HEK293 (cell line): Measurements from ENCODE around the gene EBI3.
"Not testable (repeated sequence)": the region's sequence is repeated elsewhere in the genome, so short reads cannot be mapped to it uniquely, and the experiment has no call there.

Experiments
- CTCF ChIA-PET: fragments of 350-600 bp; formaldehyde crosslinking; extraction: SDS; loops from one replicate; lab custom pipeline; 2021; ENCODE audit warnings: antibody characterized with exemption; lab: Yijun Ruan, JAX
- POLR2A ChIA-PET: fragments of 300-600 bp; formaldehyde crosslinking; extraction: SDS; loops from one replicate; lab custom pipeline; 2020; ENCODE audit warnings: antibody characterized with exemption, inconsistent platforms; lab: Yijun Ruan, JAX
- H3K27ac ChIP-seq: fragments of 200-500 bp; sonication (Bioruptor generic); 2 replicates; pipeline ENCODE4 v1.5.1; 2014; ENCODE audit warnings: low read depth, low read length, control low read depth, inconsistent platforms; ENCODE audit errors: extremely low read depth
- H3K36me3 ChIP-seq, 2 experiments: fragments of 200-500 bp in 1 of 2; sonication (Bioruptor generic) in 1 of 2; 1 replicate in 1 of 2; 2 replicates in 1 of 2; pipeline ENCODE4 v1.5.1; 2014 to 2017; ENCODE audit warnings: inconsistent platforms in 2 of 2, low read length in 2 of 2; ENCODE audit not compliant: control insufficient read depth in 2 of 2, insufficient read depth in 1 of 2
- H3K4me1 ChIP-seq: fragments of 200-500 bp; sonication (Bioruptor generic); 2 replicates; pipeline ENCODE4 v1.5.1; 2014; ENCODE audit warnings: mild to moderate bottlenecking, low read length, inconsistent platforms; ENCODE audit not compliant: control insufficient read depth, insufficient read depth
- H3K4me3 ChIP-seq: 2 replicates; pipeline ENCODE4 v1.5.1; 2011; ENCODE audit warnings: low read depth, mild to moderate bottlenecking, control low read depth, low read length, moderate library complexity
- H3K9me3 ChIP-seq: fragments of 200-500 bp; sonication (Bioruptor generic); 2 replicates; pipeline ENCODE4 v1.5.1; 2014; ENCODE audit warnings: low read depth, low read length, inconsistent platforms; ENCODE audit not compliant: control insufficient read depth, insufficient read depth
- GLI2 ChIP-seq: fragments of 450-650 bp; formaldehyde crosslinking; IDR thresholded peaks from 2 replicates; pipeline ENCODE4; 2017; ENCODE audit warnings: missing biosample characterization, missing genetic modification characterization, low read depth, borderline replicate concordance
- GLIS1 ChIP-seq: fragments of 450-650 bp; formaldehyde crosslinking; IDR thresholded peaks from 2 replicates; pipeline ENCODE4 v1.5.1; 2016; ENCODE audit warnings: missing biosample characterization, missing genetic modification characterization
- GLIS2 ChIP-seq: fragments of 450-650 bp; formaldehyde crosslinking; IDR thresholded peaks from 2 replicates; pipeline ENCODE4 v1.5.1; 2016; ENCODE audit warnings: missing biosample characterization, missing genetic modification characterization
- HOXA7 ChIP-seq: sonication (generic); formaldehyde crosslinking; IDR thresholded peaks from 2 replicates; pipeline ENCODE4 v1.8.1; 2022; ENCODE audit warnings: missing genetic modification reagents, borderline replicate concordance
- KLF7 ChIP-seq: fragments of 450-650 bp; formaldehyde crosslinking; IDR thresholded peaks from 2 replicates; pipeline ENCODE4 v1.5.1; 2016; ENCODE audit warnings: missing biosample characterization, missing genetic modification characterization, borderline replicate concordance
- MZF1 ChIP-seq: fragments of 450-650 bp; formaldehyde crosslinking; IDR thresholded peaks from 2 replicates; pipeline ENCODE4 v1.5.1; 2017; ENCODE audit warnings: missing biosample characterization, missing genetic modification characterization, borderline replicate concordance
- SALL2 ChIP-seq: fragments of 450-650 bp; formaldehyde crosslinking; IDR thresholded peaks from 2 replicates; pipeline ENCODE4 v1.5.0; 2017; ENCODE audit warnings: missing biosample characterization, mild to moderate bottlenecking, missing genetic modification characterization, borderline replicate concordance
- TCF7L2 ChIP-seq: IDR thresholded peaks from 2 replicates; pipeline ENCODE4 v1.6.1; 2011; ENCODE audit warnings: low read depth, mild to moderate bottlenecking, inconsistent platforms, low read length, moderate library complexity, borderline replicate concordance
- YY1 ChIP-seq: fragments of 450-650 bp; formaldehyde crosslinking; IDR thresholded peaks from 2 replicates; pipeline ENCODE4 v1.5.1; 2018; ENCODE audit warnings: missing biosample characterization, missing genetic modification characterization
- ZFP37 ChIP-seq: fragments of 450-650 bp; formaldehyde crosslinking; IDR thresholded peaks from 2 replicates; pipeline ENCODE4 v1.5.1; 2016; ENCODE audit warnings: missing biosample characterization, missing genetic modification characterization
- ZNF121 ChIP-seq: fragments of 450-650 bp; formaldehyde crosslinking; IDR thresholded peaks from 2 replicates; pipeline ENCODE4 v1.5.1; 2016; ENCODE audit warnings: missing biosample characterization, missing genetic modification characterization
- ZNF148 ChIP-seq: fragments of 450-650 bp; formaldehyde crosslinking; IDR thresholded peaks from 2 replicates; pipeline ENCODE4 v1.5.0; 2017; ENCODE audit warnings: missing biosample characterization, missing genetic modification characterization, borderline replicate concordance
- ZNF26 ChIP-seq: fragments of 450-650 bp; formaldehyde crosslinking; IDR thresholded peaks from 2 replicates; pipeline ENCODE4 v1.5.1; 2016; ENCODE audit warnings: missing biosample characterization, missing genetic modification characterization
- ZNF311 ChIP-seq: fragments of 450-650 bp; formaldehyde crosslinking; IDR thresholded peaks from 2 replicates; pipeline ENCODE4 v1.5.1; 2017; ENCODE audit warnings: missing biosample characterization, missing genetic modification characterization, borderline replicate concordance
- ZNF362 ChIP-seq: fragments of 450-650 bp; formaldehyde crosslinking; IDR thresholded peaks from 2 replicates; pipeline ENCODE4 v1.5.1; 2016; ENCODE audit warnings: missing biosample characterization, missing genetic modification characterization
- ZNF366 ChIP-seq: fragments of 450-650 bp; formaldehyde crosslinking; conservative IDR thresholded peaks from 2 replicates; pipeline ENCODE4 v1.5.1; 2016; ENCODE audit warnings: missing biosample characterization, missing genetic modification characterization
- ZNF391 ChIP-seq: fragments of 450-650 bp; formaldehyde crosslinking; IDR thresholded peaks from 2 replicates; pipeline ENCODE4 v1.5.1; 2016; ENCODE audit warnings: low read depth, missing biosample characterization, missing genetic modification characterization, borderline replicate concordance
- ZNF394 ChIP-seq: fragments of 450-650 bp; formaldehyde crosslinking; IDR thresholded peaks from 2 replicates; pipeline ENCODE4 v1.5.1; 2016; ENCODE audit warnings: missing biosample characterization, missing genetic modification characterization, mild to moderate bottlenecking, moderate library complexity, borderline replicate concordance
- ZNF449 ChIP-seq: fragments of 450-650 bp; formaldehyde crosslinking; IDR thresholded peaks from 2 replicates; pipeline ENCODE4 v1.5.1; 2017; ENCODE audit warnings: missing biosample characterization, mild to moderate bottlenecking, missing genetic modification characterization, moderate library complexity
- ZNF48 ChIP-seq: fragments of 450-650 bp; formaldehyde crosslinking; IDR thresholded peaks from 2 replicates; pipeline ENCODE4 v1.5.1; 2016; ENCODE audit warnings: missing biosample characterization, missing genetic modification characterization
- ZNF555 ChIP-seq: fragments of 450-650 bp; formaldehyde crosslinking; conservative IDR thresholded peaks from 2 replicates; pipeline ENCODE4 v1.5.1; 2017; ENCODE audit warnings: missing biosample characterization, mild to moderate bottlenecking, missing genetic modification characterization, inconsistent platforms
- ZNF571 ChIP-seq: fragments of 450-650 bp; formaldehyde crosslinking; IDR thresholded peaks from 2 replicates; pipeline ENCODE4 v1.5.0; 2017; ENCODE audit warnings: missing biosample characterization, missing genetic modification characterization
- ZXDB ChIP-seq: fragments of 450-650 bp; formaldehyde crosslinking; IDR thresholded peaks from 2 replicates; pipeline ENCODE4 v1.5.1; 2016; ENCODE audit warnings: missing biosample characterization, missing genetic modification characterization

The EBI3 gene

GRCh38 chr19:4231521-4231920 lies 2.2 kb downstream of the EBI3 start:
- H3K9me3 ChIP-seq, H3K4me1 ChIP-seq, H3K4me3 ChIP-seq, H3K27ac ChIP-seq, H3K36me3 ChIP-seq: not testable (repeated sequence)
- peak; percentile 92 for TF ChIP-seq ZNF121 (tag by site-specific recombination)
- ChIA-PET CTCF (interaction anchor here (0.6 kb wide), 1 partner anchor 25 kb away, joined by 3 read pairs; no protein-coding TSS in a partner anchor), POLR2A (interaction anchor here (0.7 kb wide), 2 partner anchors 90 to 197 kb away, joined by 3 to 5 read pairs; no protein-coding TSS in a partner anchor)

GRCh38 chr19:4232139-4232538 lies 2.8 kb downstream of the EBI3 start:
- not testable (repeated sequence) for H3K4me1 ChIP-seq, H3K27ac ChIP-seq, H3K4me3 ChIP-seq
- POLR2A ChIA-PET, result interaction anchor here (0.6 to 0.7 kb wide), 5 partner anchors 90 to 355 kb away, joined by 3 to 5 read pairs (median 5); partner anchors contain the start of genes PLIN4 and PLIN5
- peak; percentile 66 for TF ChIP-seq ZNF362
- peak; percentile 67; the same call in 1 of the 2 replicates for TF ChIP-seq ZNF394 (tag by site-specific recombination)
- TF ChIP-seq, all 188 proteins: peak for 2; not testable (repeated sequence) for 186
- CTCF ChIA-PET, result interaction anchor here (0.5 to 2.7 kb wide), 6 partner anchors 8 to 1291 kb away, joined by 3 to 13 read pairs (median 4); partner anchors contain the start of gene YJU2
- H3K9me3 ChIP-seq, H3K36me3 ChIP-seq: not testable (repeated sequence)

- Histone ChIP-seq H3K27ac (no peak overlapping the region), H3K36me3 (no peaks in the 10 kb centered on the region), H3K4me1 (no peaks in the 10 kb centered on the region), H3K4me3 (peak overlapping the region; percentile 23), H3K9me3 (no peaks in the 10 kb centered on the region)
- CTCF ChIA-PET, result interaction anchor here (0.5 to 2.7 kb wide), 11 partner anchors 9 to 1292 kb away, joined by 3 to 13 read pairs (median 3); partner anchors contain the start of gene YJU2
- POLR2A ChIA-PET, result interaction anchor here (0.6 to 1.1 kb wide), 4 partner anchors 110 to 355 kb away, joined by 3 to 5 read pairs (median 4); partner anchors contain the start of genes MPND, PLIN4 and PLIN5
- TF ChIP-seq YY1 (tag by site-specific recombination), result no peak
- TF ChIP-seq ZFP37, result no peak
- no peak for TF ChIP-seq GLI2 (tag by site-specific recombination)
- no peak for TF ChIP-seq ZNF555
- TF ChIP-seq ZXDB (tag by site-specific recombination), result no peak
- TF ChIP-seq MZF1, result no peak
- peak; percentile 69 for TF ChIP-seq GLIS2 (tag by site-specific recombination)
- TF ChIP-seq KLF7, result no peak
- TF ChIP-seq ZNF311 (tag by site-specific recombination), result no peak
- no peak for TF ChIP-seq ZNF26 (tag by site-specific recombination)
- no peak for TF ChIP-seq ZNF391 (tag by site-specific recombination)
- no peak for TF ChIP-seq TCF7L2
- TF ChIP-seq ZNF571 (tag by site-specific recombination), result no peak
- 0 out of 2 replicates have a peak, but pooled peaks have one; percentile 28 for TF ChIP-seq ZNF366 (tag by site-specific recombination)
- no peak for TF ChIP-seq ZNF449 (tag by site-specific recombination)
- no peak for TF ChIP-seq SALL2 (tag by site-specific recombination)
- no peak for TF ChIP-seq HOXA7 (CRISPR knock-in tag)
- no peak for TF ChIP-seq ZNF48 (tag by site-specific recombination)
- no peak for TF ChIP-seq ZNF148 (tag by site-specific recombination)
- TF ChIP-seq GLIS1 (tag by site-specific recombination), result peak; percentile 57
Measured at GRCh38 chr19:4232614-4233281, 3.4 kb downstream of the EBI3 start.
